Activated CD4-positive, alpha-beta T cell treated with anti-CD3 and anti-CD28 coated beads, Interleukin-10, Interleukin-2, amounts not matched to agents 100 ng/mL and 50 ng/mL, durations not matched to agents 16 hours and 8 hours (primary cell): ENCODE data around the gene MXRA8.
A peak's percentile ranks its signal among the peaks of the same experiment; 100 is the strongest.
"Not testable (repeated sequence)": the region's sequence is repeated elsewhere in the genome, so short reads cannot be mapped to it uniquely, and the experiment has no call there.

ENCODE experiments used
- DNase-seq: peaks from one replicate; pipeline ENCODE4 v3.0.0-alpha.2; 2020

MXRA8 gene

DNA sequence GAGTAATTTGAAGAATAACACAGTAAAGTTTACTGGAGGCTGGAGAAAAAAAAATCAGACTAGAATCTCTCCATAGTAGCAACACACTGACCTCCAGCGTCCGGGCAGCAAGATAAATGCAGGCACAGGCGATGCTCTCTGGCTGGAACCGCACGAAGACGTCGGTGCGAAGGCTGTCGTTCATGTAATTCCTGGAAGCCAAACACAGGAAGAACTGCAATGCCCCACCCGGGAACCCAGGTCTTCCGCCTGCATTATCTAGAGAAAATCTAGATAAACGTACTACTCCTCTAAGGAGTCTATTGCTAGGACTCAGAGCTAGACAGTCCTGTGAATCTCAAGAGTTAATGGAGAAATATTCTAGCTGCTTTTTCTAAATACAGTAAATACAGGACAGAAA is 32.3 kb upstream of the MXRA8 start:
- no peak for DNase-seq

DNA sequence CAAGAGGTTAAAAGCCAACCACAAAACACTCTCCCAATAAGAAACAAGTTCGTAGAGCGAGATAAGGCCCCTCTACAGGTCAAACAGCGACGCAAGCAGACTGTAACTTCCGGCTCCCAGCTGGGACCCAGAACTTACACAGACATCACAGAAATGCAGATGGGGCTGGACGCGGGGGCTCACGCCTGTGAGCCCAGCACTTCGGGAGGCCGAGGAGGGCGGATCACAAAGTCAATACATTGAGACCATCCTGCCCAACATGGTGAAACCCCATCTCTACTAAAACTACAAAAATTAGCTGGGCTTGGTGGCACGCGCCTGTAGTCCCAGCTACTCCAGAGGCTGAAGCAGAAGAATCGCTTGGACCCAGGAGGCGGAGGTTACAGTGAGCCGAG is 29.7 kb upstream of the MXRA8 start:
- no peak for DNase-seq

DNA sequence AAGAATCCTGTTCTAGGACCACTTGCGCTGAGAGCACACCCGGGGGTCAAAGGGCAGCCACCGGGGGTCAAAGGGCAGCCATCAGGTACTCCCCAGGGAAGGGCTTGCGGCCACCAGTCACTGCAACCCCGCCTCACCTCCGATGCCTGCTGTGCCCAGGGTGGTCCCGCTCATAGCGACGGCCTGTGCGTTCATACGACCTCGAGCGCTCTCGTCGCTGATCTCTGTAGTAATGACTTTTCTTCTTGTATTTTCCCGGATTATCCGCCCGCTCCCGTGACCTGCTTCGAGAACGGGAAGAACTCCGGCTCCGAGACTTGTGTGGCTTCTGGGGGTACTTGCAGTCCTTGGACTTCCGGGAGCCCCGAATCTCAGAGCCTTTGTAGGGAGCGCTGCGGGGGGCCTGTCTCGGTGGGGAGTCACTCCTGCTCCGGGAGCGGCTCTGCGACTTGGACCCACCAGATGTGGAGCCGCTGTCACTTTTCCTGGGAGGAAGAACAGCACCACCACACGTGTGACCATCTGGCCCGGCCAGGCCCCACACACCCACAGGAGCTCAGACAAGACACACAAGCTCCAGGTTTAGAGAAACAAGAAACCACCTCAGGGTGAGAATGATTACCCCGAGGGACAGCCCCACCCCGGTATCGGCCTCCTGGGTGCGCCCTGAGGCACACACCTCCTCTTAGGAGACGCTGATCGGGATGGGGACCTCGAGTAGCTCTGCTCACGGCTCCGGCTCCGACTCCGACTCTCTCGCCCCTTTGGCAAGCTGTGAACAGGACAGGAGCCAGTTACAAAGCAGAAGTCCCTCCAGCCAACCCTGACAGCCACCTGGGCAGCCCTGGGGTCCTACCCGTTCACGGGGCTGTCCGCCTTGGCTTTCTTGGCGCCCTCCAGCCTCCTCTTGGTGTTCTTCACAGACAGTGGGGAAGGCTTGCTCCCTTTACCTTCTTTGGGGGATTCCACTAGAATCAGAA is 29.0 kb upstream of the MXRA8 start:
- DNase-seq, result no peak

DNA sequence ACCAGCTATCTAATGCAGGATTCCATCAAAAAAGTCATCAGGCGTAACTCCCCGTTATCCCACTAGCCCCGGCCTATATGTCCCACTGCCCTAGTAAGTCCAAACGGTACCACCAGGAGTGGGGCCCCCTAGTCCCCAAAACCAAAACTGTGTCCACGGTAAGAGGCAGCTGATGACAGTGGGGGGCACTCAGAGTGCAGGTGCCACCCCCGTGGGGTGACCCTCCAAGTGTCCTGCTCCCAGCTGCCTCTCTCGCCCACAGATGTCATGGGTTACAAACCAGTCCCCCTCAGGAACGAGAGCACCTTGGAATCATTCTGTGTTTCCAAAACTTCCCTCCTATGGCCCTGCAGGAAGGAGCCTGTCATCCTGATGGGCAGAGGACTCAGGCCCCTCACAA is 27.6 kb upstream of the MXRA8 start:
- no peak for DNase-seq

DNA sequence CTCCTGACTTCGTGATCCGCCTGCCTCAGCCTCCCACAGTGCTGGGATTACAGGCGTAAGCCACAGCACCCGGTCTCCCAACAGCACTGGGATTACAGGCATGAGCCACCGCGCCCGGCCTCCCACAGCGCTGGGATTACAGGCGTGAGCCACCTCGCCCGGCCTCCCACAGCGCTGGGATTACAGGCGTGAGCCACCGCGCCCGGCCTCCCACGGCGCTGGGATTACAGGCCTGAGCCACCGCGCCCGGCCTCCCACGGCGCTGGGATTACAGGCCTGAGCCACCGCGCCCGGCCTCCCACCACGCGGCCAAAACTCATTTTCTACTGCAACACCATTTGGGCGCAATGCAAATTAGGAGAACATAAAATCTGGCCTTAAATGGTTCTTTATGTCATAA is 27.0 kb upstream of the MXRA8 start:
- not testable (repeated sequence) for DNase-seq

DNA sequence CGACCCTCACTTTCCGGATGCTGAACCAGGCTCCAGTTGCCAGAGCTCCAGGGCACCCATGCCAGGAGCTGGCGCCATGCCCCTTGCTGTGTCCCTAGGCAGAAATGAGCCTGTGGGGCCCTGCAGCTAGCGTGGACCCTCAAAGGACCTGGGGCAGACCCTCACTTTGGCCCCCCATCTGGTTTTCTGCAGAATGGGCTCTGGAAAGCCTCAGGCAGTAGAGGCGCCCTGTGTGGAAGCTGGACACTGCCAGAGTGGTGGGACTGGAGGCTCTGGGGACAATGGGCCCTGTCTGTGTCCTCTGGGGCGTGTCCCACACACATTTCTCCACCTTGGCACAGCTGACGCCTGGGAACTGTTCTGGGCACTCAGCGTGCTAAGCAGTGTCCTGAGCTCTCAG is 22.9 kb upstream of the MXRA8 start:
- DNase-seq, result no peak

DNA sequence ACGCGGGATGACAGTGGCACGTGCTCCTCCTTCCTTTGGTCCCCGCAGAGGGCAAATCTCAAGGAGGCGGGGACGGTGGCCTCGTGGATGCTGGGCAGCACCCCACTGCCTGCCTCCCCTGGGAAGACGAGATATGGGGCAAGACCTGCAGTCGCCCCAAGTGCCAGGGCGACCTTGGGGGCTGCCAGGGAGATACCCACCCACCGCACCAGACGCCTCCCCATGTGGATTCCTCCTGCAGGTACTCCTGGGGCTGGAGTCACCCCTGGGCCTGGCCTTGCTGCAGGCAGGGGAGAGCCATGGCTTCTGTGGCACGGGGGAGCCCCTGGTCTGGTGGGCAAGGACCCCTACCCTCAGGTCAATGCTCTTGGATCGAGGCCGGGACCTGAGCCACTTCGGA is 22.5 kb upstream of the MXRA8 start:
- DNase-seq, result no peak

DNA sequence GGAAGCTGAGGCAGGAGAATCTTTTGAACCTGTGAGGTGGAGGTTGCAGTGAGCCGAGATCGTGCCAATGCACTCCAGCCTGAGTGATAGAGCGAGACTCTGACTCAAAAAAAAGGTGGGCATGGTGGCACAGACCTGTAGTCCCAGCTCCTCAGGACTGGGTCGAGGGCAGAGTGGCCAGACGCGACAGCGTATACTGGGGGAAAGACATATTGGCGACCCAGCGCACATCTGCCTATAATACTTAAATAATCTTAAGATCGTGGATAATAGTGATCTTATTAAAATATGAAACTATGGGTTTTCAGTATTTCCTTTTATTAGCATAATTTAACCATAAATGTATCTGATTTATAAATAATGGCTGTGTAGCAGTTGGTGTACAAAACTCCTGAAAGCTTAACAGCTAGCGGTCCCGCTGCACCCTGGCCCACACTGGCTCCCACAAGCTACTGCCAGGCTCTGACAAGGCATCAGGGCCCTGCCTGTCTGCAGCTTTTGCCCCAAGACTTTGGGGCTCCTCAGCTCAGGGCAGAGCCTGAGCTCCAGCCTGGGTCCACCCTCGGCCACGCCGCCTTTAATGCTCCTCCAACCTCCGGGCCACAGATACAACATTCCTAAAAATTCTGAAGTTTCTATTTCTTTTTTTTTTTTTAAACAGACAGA is 19.3 kb upstream of the MXRA8 start:
- no peak for DNase-seq

DNA sequence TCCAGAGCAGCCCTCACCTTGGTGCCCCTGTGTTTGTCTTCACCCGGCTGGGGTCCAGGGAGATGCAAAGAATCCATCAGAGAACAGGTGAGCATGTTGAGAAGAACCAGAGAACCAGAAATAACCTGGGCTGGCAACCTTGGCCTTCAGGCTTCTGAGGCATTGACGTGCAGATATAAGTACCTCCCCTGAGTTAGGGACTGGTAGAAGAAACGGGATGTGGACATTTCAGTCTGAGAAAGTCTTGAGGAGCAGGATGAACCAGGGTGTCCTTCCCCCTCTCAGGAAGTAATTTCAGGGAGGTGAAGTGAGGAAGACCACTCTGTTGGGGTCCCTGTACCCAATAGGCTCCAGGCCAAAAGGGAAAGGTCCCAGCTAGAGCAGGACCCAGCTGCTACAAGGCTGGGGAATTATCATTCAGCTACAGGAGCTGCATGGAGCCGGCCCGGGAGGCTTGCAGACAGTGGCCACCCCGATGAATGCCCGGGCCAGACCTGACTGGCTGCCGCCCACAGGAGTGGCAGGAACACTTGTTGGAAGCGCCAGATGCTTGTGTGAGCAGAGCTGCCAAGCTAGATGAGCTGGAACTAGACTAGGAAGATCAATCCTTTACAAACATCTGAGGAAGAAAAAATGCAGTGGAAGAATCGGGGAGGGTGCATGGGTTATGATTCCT is 18.3 kb upstream of the MXRA8 start:
- no peak for DNase-seq

DNA sequence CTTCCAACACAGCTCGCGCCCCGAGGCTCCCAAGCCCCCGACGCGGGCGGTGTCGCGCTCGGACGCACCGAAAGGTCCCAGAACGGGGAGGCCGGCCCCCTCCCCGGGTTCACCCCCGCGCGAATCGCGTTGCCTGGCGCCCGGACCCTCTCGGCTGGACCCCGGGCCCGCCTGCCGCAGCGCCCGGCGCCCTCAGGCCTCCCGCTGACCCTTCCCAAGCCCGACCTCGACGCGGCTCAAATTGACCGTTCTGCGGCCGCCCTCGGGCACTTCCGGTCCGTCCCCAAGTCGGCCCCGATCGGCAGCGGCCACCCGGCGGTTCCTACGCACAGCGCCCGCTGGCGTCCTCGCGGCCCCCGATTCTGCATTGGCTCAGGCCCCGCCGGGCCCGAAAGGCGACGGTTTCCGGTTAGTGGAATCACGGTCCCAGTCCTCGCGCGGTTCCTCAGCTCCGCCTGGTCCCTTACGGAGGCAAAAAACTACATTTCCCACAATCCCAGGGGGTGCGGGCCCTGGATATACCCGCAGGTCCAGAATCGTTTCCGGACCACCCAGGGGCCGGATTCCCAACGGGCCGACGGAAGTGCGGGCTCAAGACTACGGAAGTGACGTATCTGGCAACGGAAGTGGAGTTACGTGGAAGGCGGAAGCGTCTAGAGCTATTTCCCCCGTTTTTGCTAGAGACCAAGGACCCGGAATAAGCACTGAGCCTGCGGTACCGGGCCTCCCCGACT is 16.7 kb upstream of the MXRA8 start, which contains the start of gene AURKAIP1:
Gene AURKAIP1, minus strand, starts transcription at position 279 of the 734 bp plus-strand sequence. CDS start 451 bp downstream, outside the sequence.
- DNase-seq, result peak; percentile 100

DNA sequence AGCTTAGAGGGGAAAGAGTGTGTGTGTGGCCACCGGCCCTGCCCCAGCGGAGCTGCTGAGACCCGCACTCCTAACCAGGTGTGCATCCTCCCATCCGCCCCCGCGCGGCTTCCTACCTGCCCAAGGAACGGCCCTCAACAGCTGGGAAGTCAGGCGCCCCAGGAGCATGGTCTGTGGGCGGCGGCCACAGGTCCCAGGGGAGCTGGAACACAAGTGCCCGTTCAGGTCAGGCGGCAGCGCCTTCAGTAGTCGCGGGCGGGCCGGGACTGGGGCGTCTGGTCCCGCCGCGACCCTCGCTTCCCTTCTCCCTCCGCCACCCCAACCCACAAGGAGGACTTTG is 16.2 kb upstream of the MXRA8 start:
- DNase-seq, result no peak

DNA sequence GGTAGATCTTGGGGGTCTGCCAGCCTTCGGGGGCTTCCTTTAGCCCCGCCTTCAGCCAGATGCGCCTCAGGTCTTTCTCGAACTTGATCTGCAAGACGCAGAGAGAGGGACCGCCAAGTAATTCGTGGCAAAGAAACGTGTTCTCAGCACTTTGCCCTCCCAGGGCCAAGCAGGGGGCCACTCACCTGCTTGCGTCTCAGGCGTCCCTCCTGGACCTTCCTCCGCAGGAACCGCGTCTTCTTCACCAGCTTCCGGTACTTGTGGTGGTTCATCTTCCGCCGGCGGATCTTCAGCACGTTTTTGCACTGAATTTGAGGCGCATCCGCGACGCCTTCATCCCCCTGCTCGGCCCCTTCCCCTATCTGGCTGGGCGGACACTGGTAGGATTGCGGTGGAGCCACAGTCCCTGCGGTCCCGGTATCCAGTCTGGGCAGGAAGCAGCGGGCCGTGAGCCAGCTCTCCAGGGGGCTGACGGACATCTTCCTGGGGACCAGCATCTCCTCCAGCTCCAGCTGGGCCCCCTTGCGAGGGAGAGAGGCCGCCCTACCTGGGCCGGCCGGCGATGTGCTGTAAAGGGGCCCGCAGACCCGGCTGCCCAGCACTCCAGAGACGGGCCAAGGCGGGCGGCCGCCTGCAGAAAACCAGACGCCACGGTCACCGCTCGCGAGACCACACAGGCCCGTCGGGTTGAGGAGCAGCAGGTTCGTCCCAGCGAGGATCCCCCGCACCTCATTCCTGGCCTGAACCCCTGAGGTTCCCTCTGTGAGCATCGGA is 15.6 kb upstream of the MXRA8 start:
- DNase-seq, result no peak

DNA sequence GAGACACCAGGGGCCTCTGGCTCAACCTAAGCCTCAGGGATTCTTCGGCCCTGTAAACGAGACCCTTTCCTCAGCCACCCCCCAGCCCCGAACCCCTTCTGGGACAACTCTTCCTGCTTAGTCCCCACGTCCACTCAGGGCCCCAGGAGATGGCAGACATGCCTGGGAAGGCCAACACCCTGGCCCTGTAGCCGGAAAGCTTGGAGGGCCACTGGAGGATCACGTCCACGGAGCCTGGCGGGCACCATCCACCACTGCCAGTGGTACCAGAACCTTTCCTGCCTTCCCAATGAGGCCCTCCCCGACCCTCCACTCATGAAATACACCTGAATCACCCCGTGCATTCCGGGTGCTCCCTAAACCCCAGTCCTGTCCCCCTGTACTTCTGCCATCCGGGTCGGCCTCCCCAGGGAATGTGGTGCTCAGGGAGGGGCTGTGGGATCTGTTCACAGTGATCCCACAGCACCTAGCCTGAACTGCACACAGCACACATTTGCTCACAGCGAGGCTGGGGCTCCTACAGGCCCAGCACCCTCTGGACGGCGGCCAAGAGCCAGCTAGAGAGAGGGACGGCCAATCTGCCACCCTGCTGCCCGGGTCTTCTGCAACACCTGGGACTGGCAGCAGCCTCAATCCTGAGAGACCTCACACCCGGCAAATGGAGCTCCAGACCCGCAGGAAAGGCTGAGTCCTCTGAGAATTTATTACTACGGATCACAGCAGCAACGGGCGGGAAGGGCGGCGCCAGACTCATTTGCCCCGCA is 14.9 kb upstream of the MXRA8 start:
- DNase-seq, result no peak

DNA sequence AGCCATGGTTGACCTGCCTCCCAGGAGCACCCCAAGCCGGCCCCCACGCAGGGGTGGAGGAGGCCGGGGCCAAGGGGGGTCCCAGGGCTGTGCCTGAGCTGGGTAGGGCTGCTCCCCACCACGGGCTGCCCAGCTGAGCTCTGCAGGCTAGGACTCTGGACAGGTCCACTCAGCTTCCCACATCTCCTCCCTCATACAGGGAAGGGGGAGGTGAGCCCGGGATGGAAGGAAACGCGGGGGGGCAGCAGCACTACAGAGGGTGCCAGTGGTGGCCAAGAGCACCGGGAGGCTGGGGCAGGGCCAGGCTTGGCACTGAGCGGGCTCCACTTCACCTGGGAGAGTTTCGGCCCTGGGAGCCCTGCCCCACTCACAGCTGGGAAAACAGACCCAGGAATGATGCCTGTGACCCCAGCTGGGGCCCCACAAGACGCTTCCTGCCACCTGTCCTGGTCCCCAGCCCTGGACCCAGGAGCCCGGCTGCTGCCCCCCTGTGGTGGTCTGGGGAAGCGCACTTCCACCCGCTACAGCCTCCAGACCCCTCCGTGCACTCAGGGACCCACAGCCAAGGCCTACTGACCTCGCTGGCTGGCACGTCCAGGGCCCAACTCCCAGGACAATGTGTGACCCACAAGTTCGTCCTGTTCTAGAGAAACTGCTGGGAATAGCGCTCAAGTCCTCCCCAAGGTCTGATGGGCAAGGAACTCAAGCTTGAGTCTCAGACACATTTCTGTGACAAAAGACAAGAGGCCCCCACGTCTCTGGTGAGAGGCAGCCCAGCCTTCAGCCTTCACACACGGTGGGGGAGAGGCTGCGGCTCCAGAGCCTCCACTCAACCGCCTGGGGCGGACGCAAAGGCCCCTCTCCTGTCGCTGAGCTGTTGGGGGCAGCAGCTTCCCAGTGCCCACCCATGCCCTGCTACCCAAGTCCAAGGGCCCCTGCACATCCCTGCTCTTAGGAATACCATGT is 13.7 kb upstream of the MXRA8 start:
- peak; percentile 81 for DNase-seq

DNA sequence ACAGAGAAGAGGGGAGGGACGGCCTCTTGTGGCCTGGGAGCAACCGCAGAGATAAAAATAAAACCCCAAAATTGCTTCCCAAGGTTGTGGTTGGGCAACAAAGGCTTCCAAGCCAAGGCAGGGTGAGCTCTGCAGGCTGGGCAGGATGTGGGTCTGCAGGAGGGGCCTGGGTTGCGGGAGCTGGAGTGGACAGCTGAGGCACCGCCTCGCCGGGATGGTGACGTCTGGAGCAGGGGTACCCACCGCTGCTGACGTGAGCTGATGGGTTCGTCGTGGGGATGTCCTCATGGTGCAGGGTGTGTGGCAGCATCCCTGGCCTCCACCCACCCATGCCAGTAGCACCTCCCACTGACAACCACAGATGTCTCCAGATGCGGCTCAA is 13.0 kb upstream of the MXRA8 start:
- peak; percentile 61 for DNase-seq

DNA sequence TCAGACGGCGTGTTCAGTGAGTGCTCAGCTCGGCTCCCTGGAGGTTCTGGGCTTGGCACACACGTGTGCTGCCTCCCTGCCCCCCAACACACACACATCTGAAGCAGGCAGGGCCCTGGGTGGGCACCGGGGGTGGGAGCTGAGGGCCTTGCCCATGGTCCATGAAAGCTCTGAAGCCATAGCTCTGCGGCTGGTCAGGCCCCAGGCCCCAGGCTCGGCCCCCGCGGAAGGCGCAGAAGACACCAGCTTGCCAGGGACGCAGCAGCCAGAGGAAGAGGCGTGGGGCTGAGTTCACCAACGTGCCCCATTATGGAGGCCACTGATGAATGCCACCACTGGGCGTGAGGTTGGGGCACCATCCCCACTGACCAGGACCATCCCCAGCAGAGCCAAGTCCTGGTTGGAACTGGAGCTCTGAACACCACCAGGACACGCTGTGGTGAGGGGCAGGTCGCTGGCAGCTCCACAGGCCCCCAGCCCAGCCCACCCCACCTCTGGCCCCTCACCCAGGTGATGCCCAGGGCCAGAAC is 12.5 kb upstream of the MXRA8 start:
- no peak for DNase-seq

DNA sequence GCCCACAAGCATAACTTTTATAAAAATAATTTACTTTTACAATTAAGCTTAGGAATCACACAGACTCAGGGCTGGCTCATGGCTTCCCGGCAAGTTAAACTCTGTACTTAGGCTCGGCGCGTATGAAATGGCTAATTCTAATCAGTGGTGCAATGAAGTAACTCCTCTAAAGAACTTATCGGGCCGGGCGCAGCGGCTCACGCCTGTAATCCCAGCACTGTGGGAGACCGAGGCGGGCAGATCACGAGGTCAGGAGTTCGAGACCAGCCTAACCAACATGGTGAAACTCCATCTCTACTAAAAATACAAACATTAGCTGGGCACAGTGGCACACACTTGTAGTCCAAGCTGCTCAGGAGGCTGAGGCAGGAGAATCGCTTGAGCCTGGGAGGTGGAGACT is 11.7 kb upstream of the MXRA8 start:
- not testable (repeated sequence) for DNase-seq

DNA sequence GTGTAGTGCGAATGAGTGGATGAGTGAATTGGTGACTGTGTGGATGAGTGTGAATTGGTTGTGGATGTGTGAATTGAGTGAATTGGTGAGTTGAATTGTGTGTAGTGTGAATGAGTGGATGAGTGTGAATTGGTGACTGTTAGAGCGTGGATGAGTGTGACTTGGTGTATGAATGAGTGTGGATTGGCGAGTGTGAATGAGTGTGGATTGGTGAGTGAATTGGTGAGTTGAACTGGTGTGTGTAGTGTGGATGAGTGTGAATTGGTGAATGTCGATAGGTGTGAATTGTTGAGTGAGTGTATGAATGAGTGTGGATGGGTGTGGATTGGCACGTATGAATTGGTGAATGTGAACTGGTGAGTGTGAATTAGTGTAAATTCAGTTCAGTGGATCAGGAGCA is 9.0 kb upstream of the MXRA8 start:
- DNase-seq, result no peak

DNA sequence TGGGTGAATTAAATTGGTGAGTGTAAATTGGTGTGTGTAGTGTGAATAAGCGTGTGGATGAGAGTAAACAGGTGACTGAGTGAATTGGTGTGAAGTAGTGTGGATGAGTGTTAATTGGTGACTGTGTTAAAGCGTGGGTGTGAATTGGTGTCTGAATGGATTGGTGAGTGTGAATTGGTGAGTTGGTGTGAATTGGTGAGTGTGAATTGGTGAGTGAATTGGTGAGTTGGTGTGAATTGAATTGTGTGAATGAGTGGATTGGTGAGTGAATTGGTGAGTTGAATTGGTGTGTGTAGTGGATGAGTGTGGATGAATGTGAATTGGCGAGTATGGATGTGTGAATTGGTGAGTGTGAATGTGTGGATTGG is 8.3 kb upstream of the MXRA8 start:
- no peak for DNase-seq
